HepG2 (cell line): Measurements from ENCODE around the gene MYO3A. TPM values are rescaled to one million over a fixed set of nuclear protein-coding genes. Genes with fewer than 3 reads are reported as not detected.

ENCODE experiments used
- ATAC-seq: fragments of 200-7000 bp; cut with Tn5 transposase; 3 replicates; pipeline ENCODE4 v1.9.1; 2020; ENCODE audit warnings: mild to moderate bottlenecking, moderate library complexity
- BruUV-seq: library from RNA; stranded (reverse); fragments of 400-500 nt; replicated peaks from 2 replicates; lab custom pipeline; 2021; lab: Mats Ljungman, UMichigan
- CTCF ChIA-PET: fragments of 300-600 bp; formaldehyde crosslinking; extraction: SDS; loops from one replicate; lab custom pipeline; 2021; ENCODE audit warnings: low total read pairs, inconsistent platforms, low intra/inter-chr PET ratio; lab: Yijun Ruan, JAX
- POLR2A ChIA-PET: fragments of 350-600 bp; sonication (Branson Sonifier 250); formaldehyde crosslinking; loops from one replicate; lab custom pipeline; 2020; ENCODE audit warnings: antibody characterized with exemption, inconsistent platforms; lab: Yijun Ruan, JAX
- DNase-seq: peaks from one replicate; pipeline ENCODE4 v3.0.0-alpha.2; 2015; ENCODE audit warnings: low spot score
- FAIRE-seq: peaks from 3 replicates; lab custom pipeline; 2011; peaks lifted over from hg19 to GRCh38; lab: Jason Lieb, UNC
- H2AFZ ChIP-seq: one replicate; pipeline ENCODE4 v1.6.1; 2011; ENCODE audit warnings: low read length, inconsistent platforms
- H3K27ac ChIP-seq: fragments of 300-600 bp; 3 replicates; pipeline ENCODE4 v1.8.0; 2011; ENCODE audit warnings: mixed run types, mild to moderate bottlenecking, mixed read lengths, low read length, inconsistent platforms; ENCODE audit not compliant: insufficient read depth; ENCODE audit errors: extremely low read length
- H3K27me3 ChIP-seq, 2 experiments: fragments of 200-600 bp in 1 of 2; 2 replicates in 1 of 2; 3 replicates in 1 of 2; pipeline versions ENCODE4 v1.6.0 to v1.8.0; 2011; ENCODE audit warnings: low read length in 2 of 2, mild to moderate bottlenecking in 2 of 2, moderate library complexity in 2 of 2, inconsistent platforms in 1 of 2; ENCODE audit not compliant: insufficient read depth in 2 of 2, control insufficient read depth in 1 of 2
- H3K36me3 ChIP-seq, 2 experiments: fragments of 200-600 bp in 1 of 2; replicated peaks in 1 of 2; 2 replicates in 1 of 2; 3 replicates in 1 of 2; pipeline versions ENCODE4 v1.5.1 to v1.8.0; 2011; ENCODE audit warnings: low read length in 2 of 2, inconsistent platforms in 1 of 2; ENCODE audit not compliant: insufficient read depth in 2 of 2, control insufficient read depth in 1 of 2
- H3K4me1 ChIP-seq: 2 replicates; pipeline ENCODE4 v1.5.1; 2012; ENCODE audit warnings: low read length, inconsistent platforms; ENCODE audit not compliant: insufficient read depth
- H3K4me2 ChIP-seq: 2 replicates; pipeline ENCODE4 v1.6.0; 2011; ENCODE audit warnings: low read depth, low read length, inconsistent platforms
- H3K4me3 ChIP-seq, 3 experiments: fragments of 200-600 bp in 1 of 3; sonication (generic), shearing (Covaris generic) in 1 of 3; replicated peaks in 1 of 3; 2 replicates each; pipeline ENCODE4 v1.5.1; 2011 to 2016; ENCODE audit warnings: low read length in 3 of 3, inconsistent platforms in 2 of 3, low read depth in 2 of 3, mild to moderate bottlenecking in 2 of 3, control low read depth in 1 of 3, mixed read lengths in 1 of 3; ENCODE audit not compliant: insufficient read depth in 1 of 3
- H3K79me2 ChIP-seq: one replicate; pipeline ENCODE4 v1.6.1; 2011; ENCODE audit warnings: low read length, inconsistent platforms; ENCODE audit not compliant: insufficient read depth
- H3K9ac ChIP-seq: 2 replicates; pipeline ENCODE4 v1.6.0; 2011; ENCODE audit warnings: mild to moderate bottlenecking, low read depth, low read length, inconsistent platforms; ENCODE audit not compliant: insufficient read depth
- H3K9me3 ChIP-seq: 2 replicates; pipeline ENCODE4 v1.5.1; 2012; ENCODE audit warnings: mild to moderate bottlenecking, low read length
- H4K20me1 ChIP-seq: 2 replicates; pipeline ENCODE4 v1.6.0; 2011; ENCODE audit warnings: inconsistent platforms, mild to moderate bottlenecking, low read length, moderate library complexity; ENCODE audit not compliant: insufficient read depth
- BRD4 ChIP-seq: sonication (generic); formaldehyde crosslinking; IDR thresholded peaks from 2 replicates; pipeline ENCODE4 v1.4.0; 2020; ENCODE audit warnings: missing genetic modification reagents
- HCFC1 ChIP-seq: fragments of 150-350 bp; IDR thresholded peaks from 2 replicates; pipeline ENCODE4 v1.6.1; 2014; ENCODE audit warnings: low read depth, low read length
- HNRNPUL1 ChIP-seq: fragments of 200-400 bp; formaldehyde crosslinking; IDR thresholded peaks from 2 replicates; pipeline ENCODE4 v1.6.1; 2017; ENCODE audit warnings: low read depth, mild to moderate bottlenecking, low read length, moderate library complexity
- MAFG ChIP-seq: sonication (generic); formaldehyde crosslinking; IDR thresholded peaks from 2 replicates; pipeline ENCODE4 v1.5.1; 2020; ENCODE audit warnings: mild to moderate bottlenecking, missing genetic modification reagents
- MAX ChIP-seq: IDR thresholded peaks from 2 replicates; pipeline ENCODE4 v1.6.1; 2012; ENCODE audit warnings: inconsistent platforms
- NR2F2 ChIP-seq: IDR thresholded peaks from 2 replicates; pipeline ENCODE4 v1.6.1; 2012; ENCODE audit warnings: low read depth, inconsistent platforms, borderline replicate concordance
- PAX8 ChIP-seq: sonication (generic); formaldehyde crosslinking; IDR thresholded peaks from 2 replicates; pipeline ENCODE4 v1.8.0; 2022; ENCODE audit warnings: mild to moderate bottlenecking, missing genetic modification reagents, borderline replicate concordance
- SMARCC2 ChIP-seq: fragments of 450-650 bp; IDR thresholded peaks from 2 replicates; pipeline ENCODE4 v1.6.1; 2017; ENCODE audit warnings: antibody characterized with exemption, mild to moderate bottlenecking
- TRIM24 ChIP-seq: sonication (generic); formaldehyde crosslinking; IDR thresholded peaks from 2 replicates; pipeline ENCODE4 v1.8.0; 2022; ENCODE audit warnings: mild to moderate bottlenecking, missing genetic modification reagents
- ZNF501 ChIP-seq: sonication (generic); formaldehyde crosslinking; IDR thresholded peaks from 2 replicates; pipeline ENCODE4 v1.5.1; 2020; ENCODE audit warnings: mild to moderate bottlenecking, moderate library complexity, missing genetic modification reagents
- ZNF773 ChIP-seq: sonication (generic); formaldehyde crosslinking; IDR thresholded peaks from 2 replicates; pipeline ENCODE4 v1.4.0; 2020; ENCODE audit warnings: missing genetic modification reagents, borderline replicate concordance
- WGBS: methylation state at CpG from one replicate; pipeline ENCODE4 v1.1.6; 2017; ENCODE audit warnings: low lambda C conversion rate; 5-methylcytosine and 5-hydroxymethylcytosine counted together
- in situ Hi-C: cut with HindIII; loops from 2 replicates; pipeline ENCODE4 v1.10.0; 2017; ENCODE audit warnings: low pct_unique_long_range_greater_than_20kb; ENCODE audit not compliant: extremely low pct_ligation_motif_present
- intact Hi-C: fragments of 100-400 bp; cut with micrococcal nuclease; formaldehyde crosslinking; loops from one replicate; pipeline ENCODE4 v1.10.0; 2022; ENCODE audit not compliant: unreplicated experiment
- polyA plus RNA-seq, 8 experiments: library from polyadenylated mRNA; depleted of rRNA in 3 of 8; stranded (reverse) in 7 of 8; unstranded in 1 of 8; fragments of >200 nt; fragmentation: Illumina TruSeq in 4 of 8; extraction: Trizol in 4 of 8; gene quantifications; 2 replicates each; pipeline versions ENCODE4 v1.2.1 to v1.2.3, GENCODE V29; 2011 to 2016; ENCODE audit warnings: low read depth in 4 of 8, missing spikeins in 1 of 8, mixed read lengths in 1 of 8; ENCODE audit not compliant: insufficient read depth in 1 of 8
- total RNA-seq, 5 experiments: library from RNA; depleted of rRNA; stranded (reverse); fragments of >200 nt; fragmentation: Illumina TruSeq; extraction: Trizol; gene quantifications; 2 replicates each; pipeline ENCODE4 v1.2.3, GENCODE V29; 2016; ENCODE audit warnings: low read depth in 1 of 5
- TF ChIP-seq, protein P1 (sequence below): sonication (generic); formaldehyde crosslinking; IDR thresholded peaks from 2 replicates; pipeline ENCODE4 v1.4.0; 2020; ENCODE audit warnings: mild to moderate bottlenecking, missing genetic modification reagents
- TF ChIP-seq, protein P2 (sequence below): sonication (generic); formaldehyde crosslinking; IDR thresholded peaks from 2 replicates; pipeline ENCODE4 v1.9.0; 2022; ENCODE audit warnings: missing genetic modification reagents, mild to moderate bottlenecking, borderline replicate concordance

The MYO3A gene
- total and polyA plus RNA-seq, 2 of the 13 experiments (the other 11 are each of a cell fraction or from before 2014, with no cell fraction given), result not detected

- CTCF ChIA-PET, result no interaction called here
- BruUV-seq, result no TSS peak
- TF ChIP-seq ZNF501 (CRISPR knock-in tag) (no peak), SMARCC2 (no peak), HCFC1 (no peak), ZNF773 (CRISPR knock-in tag) (no peak), BRD4 (CRISPR knock-in tag) (no peak), MAFG (CRISPR knock-in tag) (no peak)
- TF ChIP-seq, protein P1, sequence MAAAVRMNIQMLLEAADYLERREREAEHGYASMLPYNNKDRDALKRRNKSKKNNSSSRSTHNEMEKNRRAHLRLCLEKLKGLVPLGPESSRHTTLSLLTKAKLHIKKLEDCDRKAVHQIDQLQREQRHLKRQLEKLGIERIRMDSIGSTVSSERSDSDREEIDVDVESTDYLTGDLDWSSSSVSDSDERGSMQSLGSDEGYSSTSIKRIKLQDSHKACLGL, result no peak
These were observed 31.6 kb downstream of the MYO3A start for GRCh38 chr10:25965584-25965983.

GRCh38 chr10:25966844-25967243 lies 32.8 kb downstream of the MYO3A start:
- FAIRE-seq (no peak), ATAC-seq (no peak)
- Histone ChIP-seq H3K9ac (no peak overlapping the region), H4K20me1 (no peaks in the 10 kb centered on the region), H3K27ac (no peak overlapping the region), H3K4me3 (no peak overlapping the region), H3K79me2 (no peaks in the 10 kb centered on the region), H2AFZ (no peak overlapping the region), H3K9me3 (no peaks in the 10 kb centered on the region)
- no TSS peak for BruUV-seq
- POLR2A ChIA-PET, result no interaction called here
- intact Hi-C loops, result no loop called here
- in situ Hi-C loops, result no loop called here
- WGBS, result 0% methylated on average over 2 of the region's 2 CpGs
- TF ChIP-seq PAX8 (CRISPR knock-in tag) (no peak), NR2F2 (no peak), HNRNPUL1 (no peak), MAX (no peak), TRIM24 (CRISPR knock-in tag) (no peak)
- TF ChIP-seq, protein P2, sequence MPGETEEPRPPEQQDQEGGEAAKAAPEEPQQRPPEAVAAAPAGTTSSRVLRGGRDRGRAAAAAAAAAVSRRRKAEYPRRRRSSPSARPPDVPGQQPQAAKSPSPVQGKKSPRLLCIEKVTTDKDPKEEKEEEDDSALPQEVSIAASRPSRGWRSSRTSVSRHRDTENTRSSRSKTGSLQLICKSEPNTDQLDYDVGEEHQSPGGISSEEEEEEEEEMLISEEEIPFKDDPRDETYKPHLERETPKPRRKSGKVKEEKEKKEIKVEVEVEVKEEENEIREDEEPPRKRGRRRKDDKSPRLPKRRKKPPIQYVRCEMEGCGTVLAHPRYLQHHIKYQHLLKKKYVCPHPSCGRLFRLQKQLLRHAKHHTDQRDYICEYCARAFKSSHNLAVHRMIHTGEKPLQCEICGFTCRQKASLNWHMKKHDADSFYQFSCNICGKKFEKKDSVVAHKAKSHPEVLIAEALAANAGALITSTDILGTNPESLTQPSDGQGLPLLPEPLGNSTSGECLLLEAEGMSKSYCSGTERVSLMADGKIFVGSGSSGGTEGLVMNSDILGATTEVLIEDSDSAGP (CRISPR knock-in tag), result no peak
- TF ChIP-seq, all 625 proteins: peak for 0
- H3K4me1 ChIP-seq, result no peaks in the 10 kb centered on the region
- CTCF ChIA-PET, result no interaction called here
- DNase-seq, result no peak
- H3K36me3 ChIP-seq, result no peaks in the 10 kb centered on the region
- H3K27me3 ChIP-seq, result no peaks in the 10 kb centered on the region; a peak in 1 of 5 replicates
- H3K4me2 ChIP-seq, result no peak overlapping the region

More at GRCh38 chr10:25965584-25965983, 31.6 kb downstream of the MYO3A start:
- Histone ChIP-seq H3K27ac (no peak overlapping the region), H3K27me3 (no peaks in the 10 kb centered on the region; a peak in 1 of 5 replicates), H3K79me2 (no peaks in the 10 kb centered on the region), H3K4me2 (no peak overlapping the region), H3K9ac (no peak overlapping the region), H4K20me1 (no peaks in the 10 kb centered on the region), H3K36me3 (no peaks in the 10 kb centered on the region), H3K4me1 (no peaks in the 10 kb centered on the region), H2AFZ (no peak overlapping the region), H3K9me3 (no peaks in the 10 kb centered on the region), H3K4me3 (no peak overlapping the region)
- FAIRE-seq (no peak), DNase-seq (no peak), ATAC-seq (no peak)
- 0% methylated on average over 3 of the region's 4 CpGs for WGBS
- intact Hi-C loops, result no loop called here
- POLR2A ChIA-PET, result no interaction called here
- in situ Hi-C loops, result no loop called here
